GM19438 (cell line): ENCODE measurements around the gene GLCCI1.
"Not testable (repeated sequence)": the region's sequence is repeated elsewhere in the genome, so short reads cannot be mapped to it uniquely, and the experiment has no call there.

Experiments used
- ATAC-seq: cut with Tn5 transposase; IDR thresholded peaks from one replicate; pipeline ENCODE4 v1.9.1; 2021; ENCODE audit warnings: low read depth; ENCODE audit not compliant: unreplicated experiment

Gene GLCCI1

DNA sequence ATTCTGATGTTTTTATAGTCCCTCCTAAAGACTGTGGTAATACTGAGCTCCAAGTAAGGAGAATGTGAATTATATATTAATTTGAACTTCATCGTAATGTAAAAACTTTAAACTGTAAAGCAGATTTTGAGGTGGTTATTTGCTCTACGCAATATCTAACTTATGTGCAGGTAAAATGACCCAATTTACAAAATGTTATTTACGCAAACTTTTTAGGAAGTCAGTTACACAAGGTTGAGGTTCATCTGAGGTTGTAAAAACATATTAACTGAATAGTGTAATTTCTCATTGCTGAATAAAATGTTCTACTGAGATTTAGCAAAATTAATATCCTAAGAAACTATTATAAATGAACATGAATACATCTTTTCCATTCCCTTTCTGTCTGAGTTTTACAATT is 15.8 kb downstream of the GLCCI1 start:
- ATAC-seq, result no peak

DNA sequence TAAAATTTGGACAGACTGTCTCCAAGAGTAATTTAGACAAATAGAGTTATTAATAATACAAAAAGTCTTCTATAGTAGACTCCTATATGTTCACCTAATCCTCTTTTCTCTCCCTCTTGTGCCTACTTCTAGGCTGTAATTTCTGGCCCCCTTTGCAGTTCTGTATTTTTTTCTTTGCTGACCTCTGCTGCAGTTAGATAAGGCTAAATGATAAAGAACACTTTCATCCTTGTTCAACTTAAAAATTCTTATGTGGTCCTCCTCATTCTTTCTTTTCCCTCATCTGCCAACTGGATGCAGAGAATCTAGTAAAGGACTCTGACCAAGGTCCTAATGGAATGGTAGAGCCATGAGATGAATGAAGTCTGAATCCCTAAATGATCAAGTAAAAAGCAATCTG is 20.1 kb downstream of the GLCCI1 start:
- ATAC-seq, result no peak

DNA sequence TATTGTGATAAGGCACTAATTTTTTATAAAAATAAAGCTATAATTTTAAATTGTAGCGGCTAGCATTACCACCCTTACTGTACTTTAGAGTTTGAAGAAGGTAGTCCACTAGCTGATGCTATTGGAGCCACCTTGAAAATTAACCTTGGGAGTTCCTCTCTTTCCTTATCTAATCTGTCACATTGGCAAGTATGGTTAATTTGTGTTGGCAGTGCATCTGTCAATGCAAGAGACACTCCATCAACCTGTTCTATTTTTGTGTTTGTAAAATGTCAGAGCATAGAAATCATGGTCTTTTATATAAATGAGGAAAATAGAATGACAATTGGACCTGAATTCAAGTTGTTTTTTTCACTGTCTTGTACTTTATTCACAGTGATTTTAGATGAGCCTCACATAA is 20.5 kb downstream of the GLCCI1 start:
- no peak for ATAC-seq

DNA sequence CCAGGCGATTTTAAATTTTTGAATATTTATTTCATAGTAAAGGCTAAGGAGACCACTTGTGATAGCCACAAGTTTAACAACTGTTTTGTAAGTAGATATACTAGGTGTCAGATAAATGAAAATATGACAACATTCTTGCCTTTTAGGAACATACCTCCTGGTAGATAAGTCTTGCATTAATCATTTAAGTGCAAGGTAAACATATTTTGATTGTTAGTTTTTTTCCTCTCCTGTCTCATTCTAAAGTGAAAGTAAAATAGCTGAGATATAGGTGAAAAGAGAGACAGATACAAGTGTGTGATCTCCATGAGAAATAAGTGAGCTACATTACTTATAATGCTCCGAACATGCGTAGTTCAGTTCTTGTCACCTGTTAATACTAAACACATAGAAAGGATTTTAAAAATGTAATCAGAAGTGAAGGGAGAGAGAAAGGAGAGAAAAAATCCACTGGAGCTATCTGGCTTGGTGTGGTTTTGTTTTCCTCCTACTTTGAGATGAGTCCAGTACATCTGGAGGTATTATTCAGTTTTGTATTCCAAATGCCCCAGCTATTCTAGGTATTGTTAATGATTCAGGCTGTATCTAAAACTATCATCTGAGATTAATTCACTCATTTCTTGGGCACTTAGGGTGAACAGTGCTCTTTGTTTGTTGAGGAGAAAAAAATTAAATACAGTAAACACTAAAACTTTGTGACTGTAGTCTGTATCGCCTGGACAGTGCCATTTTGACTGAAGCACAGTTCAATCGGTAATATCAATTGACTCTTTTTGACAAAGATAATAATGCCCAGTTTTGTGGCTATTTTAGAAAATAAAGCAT is 21.2 kb downstream of the GLCCI1 start:
- ATAC-seq, result no peak

DNA sequence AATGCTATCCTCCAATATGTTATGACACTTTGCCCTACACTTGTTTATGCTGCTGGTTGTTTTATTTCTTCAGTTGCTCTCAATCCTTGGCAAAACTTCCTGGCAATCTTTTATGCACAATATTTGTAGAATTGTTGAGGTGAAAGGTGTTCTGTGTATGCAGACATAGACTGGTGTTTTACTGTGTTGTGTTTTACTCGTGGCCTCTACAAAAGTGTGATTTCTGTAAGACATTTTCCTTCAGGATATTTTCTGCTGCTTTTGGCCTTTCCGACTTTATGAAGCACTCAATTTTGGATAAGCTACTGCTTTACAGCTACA is 21.8 kb downstream of the GLCCI1 start:
- no peak for ATAC-seq

DNA sequence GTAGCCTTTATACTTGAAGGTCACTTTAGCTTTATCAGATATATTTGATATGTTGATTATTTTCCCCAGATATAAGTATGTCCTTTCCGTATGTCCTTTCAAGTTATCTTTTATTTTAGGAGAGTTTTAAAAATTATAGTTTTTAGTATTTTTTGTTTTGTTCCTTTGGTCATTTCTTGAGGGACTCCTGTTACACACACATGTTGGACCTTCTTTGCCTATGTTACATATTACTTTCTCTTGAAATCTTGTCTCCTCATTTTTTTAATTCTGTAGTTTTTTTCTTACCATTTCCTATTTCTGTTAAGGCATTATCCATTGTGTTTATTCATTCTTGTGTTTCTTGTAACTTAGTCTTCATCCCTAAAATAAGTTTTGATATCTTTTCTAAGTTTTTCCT is 23.9 kb downstream of the GLCCI1 start:
- ATAC-seq, result no peak

DNA sequence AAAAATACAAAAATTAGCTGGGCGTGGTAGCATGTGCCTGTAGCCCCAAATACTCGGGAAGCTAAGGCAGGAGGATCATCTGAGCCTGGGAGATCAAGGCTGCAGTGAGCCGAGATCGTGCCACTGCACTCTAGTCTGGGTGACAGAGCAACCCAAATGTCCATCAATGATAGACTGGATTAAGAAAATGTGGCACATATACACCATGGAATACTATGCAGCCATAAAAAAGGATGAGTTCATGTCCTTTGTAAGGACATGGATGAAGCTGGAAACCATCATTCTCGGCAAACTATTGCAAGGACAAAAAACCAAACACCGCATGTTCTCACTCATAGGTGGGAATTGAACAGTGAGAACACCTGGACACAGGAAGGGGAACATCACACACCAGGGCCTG is 26.8 kb downstream of the GLCCI1 start:
- not testable (repeated sequence) for ATAC-seq

DNA sequence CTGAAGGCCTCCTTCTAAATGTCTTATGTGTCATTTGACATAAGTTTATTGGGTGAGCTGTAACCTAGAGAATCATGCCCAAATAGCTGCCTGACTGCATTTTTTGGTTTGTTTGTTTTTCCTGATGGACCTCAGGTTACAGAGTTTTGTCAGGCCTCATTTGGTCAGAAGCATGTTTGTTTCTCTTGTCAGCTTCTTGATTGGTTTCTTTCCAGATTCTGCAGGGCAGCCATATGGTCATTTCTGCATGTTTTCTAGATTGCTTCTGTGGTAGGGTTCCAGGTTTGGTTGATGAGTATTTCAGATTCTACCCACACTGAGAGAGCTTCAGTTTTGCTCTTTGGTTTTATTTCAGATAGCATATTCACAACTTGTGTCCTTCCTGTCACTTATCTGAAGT is 28.0 kb downstream of the GLCCI1 start:
- ATAC-seq, result no peak

DNA sequence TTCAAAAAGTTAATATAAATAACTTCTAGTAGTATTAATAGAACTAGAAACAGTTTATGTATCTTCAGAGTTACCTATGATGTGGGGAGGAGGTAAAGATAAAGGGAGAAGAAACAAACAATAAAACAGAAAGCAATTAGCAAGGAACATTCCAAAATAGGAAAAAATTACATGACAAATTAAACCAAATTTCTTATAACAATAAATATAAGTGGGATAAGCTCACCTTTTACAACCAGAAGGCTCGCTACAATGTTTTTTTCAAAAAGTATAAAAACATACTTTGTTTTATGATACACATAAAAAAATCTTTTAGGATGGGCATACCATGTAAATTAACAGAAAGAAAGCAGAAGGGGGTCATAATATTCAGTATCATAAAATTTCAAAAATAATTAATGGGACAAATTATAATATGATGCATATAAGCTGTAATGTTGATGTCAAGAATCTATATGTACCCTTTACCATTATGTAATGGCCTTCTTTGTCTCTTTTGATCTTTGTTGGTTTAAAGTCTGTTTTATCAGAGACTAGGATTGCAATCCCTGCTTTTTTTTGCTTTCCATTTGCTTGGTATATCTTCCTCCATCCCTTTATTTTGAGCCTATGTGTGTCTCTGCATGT is 31.8 kb downstream of the GLCCI1 start:
- ATAC-seq, result no peak

DNA sequence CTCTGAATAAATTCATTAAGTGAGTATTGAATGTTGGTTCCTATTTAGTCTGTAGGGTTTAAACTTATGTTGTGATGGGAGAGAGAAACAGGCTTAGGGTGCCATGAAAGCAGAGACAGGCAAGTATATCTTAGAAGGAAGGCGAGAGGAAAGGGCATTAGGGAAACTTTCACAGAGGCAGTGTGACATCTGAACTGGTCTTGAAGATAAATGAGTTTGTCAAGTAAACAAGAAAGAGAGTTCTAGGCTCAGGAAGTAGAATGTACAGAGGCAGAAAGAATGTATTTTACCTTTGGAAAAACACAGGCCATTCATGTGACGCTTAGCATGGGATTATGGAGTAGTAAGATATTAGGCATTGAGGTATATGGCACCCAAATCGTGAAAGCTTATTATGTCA is 34.5 kb downstream of the GLCCI1 start:
- ATAC-seq, result no peak

DNA sequence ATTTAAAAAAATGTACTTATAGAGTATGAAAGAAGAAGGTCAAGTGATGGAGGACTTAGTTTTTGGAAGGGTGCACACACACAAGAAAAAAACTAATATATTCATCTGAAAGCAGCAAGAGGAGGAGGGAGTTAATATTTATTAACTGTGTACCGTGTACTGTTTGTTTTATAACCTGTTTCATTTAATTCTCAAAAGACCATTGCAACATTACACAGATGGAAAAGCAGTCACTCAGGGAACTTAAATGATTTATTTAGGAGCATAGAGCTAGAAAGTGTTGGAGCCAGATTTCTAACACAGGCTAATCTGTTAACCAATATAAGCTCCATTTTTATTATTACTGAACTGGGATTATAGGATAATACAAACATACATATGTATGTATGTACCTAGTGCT is 36.7 kb downstream of the GLCCI1 start:
- no peak for ATAC-seq

DNA sequence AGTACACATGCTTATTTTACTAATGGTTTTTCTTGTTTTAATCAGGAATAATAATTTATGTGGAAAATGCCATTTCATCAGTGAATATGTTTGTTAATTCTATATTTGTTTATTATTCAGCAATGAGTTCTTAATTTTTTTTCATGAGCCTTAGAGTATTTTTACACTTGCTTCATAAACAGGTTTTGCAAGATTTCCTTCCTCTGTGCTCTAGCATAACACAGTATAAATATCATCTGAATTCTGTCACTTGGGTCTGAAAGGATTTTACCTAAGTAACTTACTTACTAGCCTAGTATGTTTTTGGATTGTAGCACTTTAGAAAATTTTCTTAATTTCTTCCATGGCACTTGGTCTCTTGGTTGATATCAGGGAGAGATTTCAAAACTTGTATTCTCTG is 45.8 kb downstream of the GLCCI1 start:
- no peak for ATAC-seq

DNA sequence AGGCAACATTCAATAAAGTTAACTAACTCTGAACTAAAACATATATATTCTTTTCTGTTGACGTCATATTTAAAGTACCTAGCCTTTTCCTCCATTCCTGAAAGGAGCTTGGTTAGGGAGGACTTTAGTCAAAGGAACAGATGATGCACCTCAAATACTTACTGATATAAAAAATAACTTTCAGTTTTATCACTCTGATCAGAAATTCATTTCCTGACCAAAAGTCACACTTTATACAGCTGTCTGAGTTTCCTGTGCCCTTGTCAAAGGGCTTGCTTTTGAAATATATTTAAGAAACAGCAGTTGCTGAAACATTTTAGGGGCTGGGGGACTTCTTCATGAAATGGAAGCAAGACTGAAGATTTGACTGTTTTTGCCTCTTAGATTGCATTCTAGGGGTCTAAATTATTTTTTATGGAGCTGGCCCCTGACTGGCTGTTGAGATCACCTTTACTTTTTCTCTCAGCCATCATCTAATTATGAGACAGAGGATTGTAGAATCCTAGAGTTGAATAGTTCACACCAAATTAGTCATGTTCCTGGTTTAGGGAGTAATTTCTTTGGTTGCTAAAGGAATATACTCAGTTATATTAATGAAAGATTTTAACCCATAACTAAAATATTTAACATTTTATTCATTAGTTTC is 46.6 kb downstream of the GLCCI1 start:
- ATAC-seq, result no peak

DNA sequence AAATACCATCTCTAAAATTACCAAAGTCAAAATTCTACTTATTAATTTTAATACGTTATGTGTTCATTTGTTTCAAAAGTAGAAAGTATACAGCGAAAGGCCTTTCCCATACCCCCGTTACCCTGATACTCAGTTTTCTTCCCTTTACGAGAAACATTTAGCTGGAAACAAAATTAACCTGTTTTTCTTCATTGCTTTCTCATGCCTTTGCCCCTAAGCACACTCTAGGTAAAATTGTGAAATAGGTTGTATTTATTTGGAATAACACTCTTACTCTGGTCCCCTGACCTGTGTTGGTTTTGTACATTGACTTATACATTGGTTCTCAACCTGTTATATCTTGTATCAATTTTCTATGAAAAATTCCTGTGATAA is 47.1 kb downstream of the GLCCI1 start:
- no peak for ATAC-seq

DNA sequence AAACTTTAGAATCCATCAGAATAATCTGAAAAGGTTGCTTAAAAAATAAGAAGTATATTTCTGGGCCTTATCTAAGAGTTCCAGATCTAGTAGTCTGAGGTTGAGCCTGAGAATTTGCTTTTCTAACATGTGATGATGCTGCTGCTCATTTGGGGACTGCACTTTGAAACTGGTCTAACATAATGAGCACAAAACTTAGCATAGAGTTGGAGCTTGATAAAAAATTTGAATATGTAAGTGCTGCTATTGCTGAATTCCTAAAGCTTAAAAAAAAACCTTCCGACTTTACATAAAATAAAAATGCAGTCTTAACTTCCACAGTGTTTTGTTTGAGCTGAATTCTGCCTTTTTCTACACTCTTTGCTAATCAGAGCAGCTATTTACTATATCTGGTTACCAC is 48.8 kb downstream of the GLCCI1 start:
- no peak for ATAC-seq

DNA sequence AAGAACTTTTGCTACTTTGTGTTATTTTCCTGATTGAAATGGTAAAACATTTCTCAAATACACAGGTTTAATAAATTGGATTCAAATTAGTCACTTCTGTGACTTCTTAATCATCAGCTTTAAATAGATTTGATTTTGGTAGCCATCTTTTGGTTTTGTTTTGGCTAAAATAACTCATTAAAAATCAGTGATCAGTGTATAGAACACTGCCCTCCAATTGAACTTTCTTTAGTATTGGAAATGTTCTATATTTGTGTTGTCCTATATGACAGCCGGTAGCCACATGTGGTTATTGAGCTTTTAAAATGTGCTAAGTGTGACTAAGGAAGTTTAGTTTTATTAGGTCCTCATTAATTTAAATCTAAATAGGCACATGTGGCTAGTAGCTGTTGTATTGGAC is 50.4 kb downstream of the GLCCI1 start:
- ATAC-seq, result no peak

DNA sequence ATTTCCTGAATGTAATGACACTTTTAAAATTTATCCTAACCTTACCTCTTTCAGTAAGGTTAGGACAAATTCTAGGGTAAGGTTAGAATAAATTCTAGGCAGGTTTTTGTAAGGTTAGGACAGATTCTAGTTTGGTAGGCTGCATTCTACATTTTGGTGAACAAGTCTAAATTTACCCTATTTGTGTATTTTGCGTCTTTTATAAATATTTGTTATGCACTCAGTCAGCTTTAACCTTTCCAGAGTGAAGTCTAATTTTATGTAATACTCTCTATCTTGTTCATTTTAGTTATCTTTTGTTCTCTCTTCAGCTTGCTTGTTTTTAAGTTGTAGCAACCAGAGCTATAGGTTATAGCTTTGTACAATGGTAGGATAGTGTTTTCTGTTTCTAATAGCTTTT is 54.0 kb downstream of the GLCCI1 start:
- no peak for ATAC-seq

DNA sequence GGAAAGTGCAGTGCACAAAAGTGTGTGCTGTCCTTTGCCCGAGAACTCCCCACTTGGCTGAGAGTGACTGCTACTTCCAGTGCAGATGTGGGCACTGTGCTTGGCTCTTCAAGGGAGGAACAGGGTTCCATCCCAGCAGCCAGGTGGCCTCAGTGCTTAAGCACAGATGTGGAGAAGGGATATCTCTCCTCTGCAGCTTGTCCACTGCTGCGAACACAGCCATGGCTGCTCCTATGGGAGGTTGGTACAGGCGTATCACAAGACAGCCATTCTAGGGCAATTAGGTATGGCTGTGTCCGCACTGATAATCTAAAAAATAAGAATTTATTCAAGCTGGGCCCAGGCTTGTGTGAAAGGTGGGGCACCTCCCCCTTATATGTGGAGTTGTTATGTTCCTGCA is 66.6 kb downstream of the GLCCI1 start:
- no peak for ATAC-seq

DNA sequence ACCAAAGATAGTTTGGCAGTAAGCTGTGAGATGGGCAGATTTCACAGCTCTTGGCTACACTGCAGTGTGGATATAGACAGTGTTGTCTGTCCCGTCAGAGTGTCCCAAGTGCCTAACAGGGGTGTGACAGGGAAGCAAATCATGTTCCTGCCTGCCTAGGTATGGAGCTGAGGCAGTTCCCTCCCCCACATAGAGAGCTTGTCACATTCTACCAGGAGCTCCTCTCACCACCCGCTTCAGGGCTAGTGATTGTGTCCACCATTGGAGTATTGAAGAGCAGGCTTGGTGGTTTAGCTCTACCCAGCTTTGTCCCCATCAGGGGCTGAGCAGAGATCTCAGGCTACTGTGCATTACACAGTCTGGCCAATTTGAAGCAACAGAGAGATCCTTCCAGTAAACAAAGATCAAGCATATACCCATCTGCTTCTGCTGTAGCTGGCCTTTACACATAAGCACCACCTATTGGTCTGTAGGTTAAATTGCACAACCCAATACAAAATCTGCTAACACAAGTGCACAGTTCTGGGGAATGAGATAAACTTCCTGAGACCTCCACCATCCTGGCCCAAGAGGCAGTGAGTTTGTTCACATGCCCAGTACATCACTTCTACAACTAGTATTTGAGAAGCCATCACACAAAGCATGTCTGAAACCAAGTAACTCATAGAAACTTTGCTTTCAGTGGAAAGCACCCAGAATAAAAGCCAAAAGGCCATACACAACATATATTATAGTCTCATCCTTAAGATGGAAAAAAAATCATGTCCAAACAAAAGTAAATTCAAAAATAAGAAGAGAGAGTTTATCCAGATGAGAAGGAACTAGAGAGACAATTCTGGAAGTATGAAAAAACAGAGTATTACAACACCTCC is 67.3 kb downstream of the GLCCI1 start:
- peak; percentile 75 for ATAC-seq

DNA sequence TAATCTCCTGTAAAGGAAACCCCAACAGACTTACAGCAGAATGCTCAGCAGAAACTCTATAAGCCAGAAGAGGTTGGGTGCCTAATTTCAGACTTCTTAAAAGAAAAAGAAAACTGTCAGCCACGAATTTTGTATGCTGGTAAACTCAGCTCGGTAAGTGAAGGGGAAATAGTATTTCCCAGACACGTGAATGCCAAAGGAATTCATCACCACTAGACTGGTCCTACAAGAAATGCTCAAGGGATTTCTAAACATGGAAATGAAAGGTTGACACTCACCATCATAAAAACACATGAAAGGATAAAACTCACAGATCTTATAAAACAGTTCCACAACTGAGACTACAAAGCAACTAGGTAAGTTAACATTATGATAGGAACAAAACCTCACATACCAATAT is 68.6 kb downstream of the GLCCI1 start:
- ATAC-seq, result no peak

DNA sequence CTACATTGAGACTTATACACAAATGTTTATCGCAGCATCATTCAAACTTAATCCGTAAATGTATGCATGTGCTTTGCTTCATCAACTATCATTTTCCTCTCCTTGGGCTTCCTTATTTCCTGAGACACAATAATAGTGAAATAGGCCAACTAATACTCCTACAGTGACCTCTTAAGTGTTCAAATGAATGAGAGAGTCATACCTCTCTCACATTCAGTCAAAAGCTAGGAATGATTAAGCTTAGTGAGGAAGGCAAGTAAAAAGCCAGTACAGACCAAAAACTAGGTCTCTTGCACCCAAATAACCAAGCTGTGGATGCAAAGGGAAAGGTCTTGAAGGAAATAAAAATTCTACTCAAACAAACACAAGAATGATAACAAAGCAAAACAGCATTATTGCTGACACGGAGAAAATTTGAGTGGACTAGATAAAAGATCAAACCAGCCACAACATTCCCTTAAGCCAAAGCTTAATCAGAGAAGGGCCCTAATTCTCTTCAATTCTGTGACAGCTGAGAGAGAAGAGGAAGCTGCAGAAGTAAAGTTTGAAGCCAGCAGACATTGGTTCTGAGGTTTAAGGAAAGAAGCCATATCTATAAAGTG is 72.3 kb downstream of the GLCCI1 start:
- ATAC-seq, result no peak
